B cell (primary cell): Measurements from ENCODE around the gene PLA2G10. TPM values are rescaled to one million over a fixed set of nuclear protein-coding genes. Genes with fewer than 3 reads are reported as not detected.

Experiments used
- ATAC-seq: fragments of 200-7000 bp; cut with Tn5 transposase; one replicate; pipeline ENCODE4 v1.10.0; 2021; ENCODE audit warnings: low read depth, mild to moderate bottlenecking, moderate number of reproducible peaks, moderate library complexity
- CTCF ChIA-PET: fragments of 350-600 bp; sonication (Branson Sonifier 250); formaldehyde crosslinking; loops from one replicate; lab custom pipeline; 2021; ENCODE audit warnings: antibody characterized with exemption, inconsistent platforms; lab: Charles Lee
- POLR2A ChIA-PET: fragments of 350-600 bp; sonication (Branson Sonifier 250); formaldehyde crosslinking; loops from one replicate; lab custom pipeline; 2021; ENCODE audit warnings: antibody characterized with exemption; lab: Charles Lee
- DNase-seq: peaks from one replicate; pipeline ENCODE4 v3.0.0; 2013
- H2AFZ ChIP-seq: 2 replicates; pipeline ENCODE4 v1.6.1; 2012; ENCODE audit warnings: mild to moderate bottlenecking, low read depth, low read length; ENCODE audit not compliant: insufficient read depth, poor library complexity, severe bottlenecking
- H3K27ac ChIP-seq, 2 donors: 1 replicate in 1 of 2; 2 replicates in 1 of 2; pipeline ENCODE4 v1.5.1; 2012 to 2013; ENCODE audit warnings: low read length in 2 of 2, mild to moderate bottlenecking in 2 of 2, moderate library complexity in 1 of 2
- H3K27me3 ChIP-seq, 4 experiments: fragments of 200-600 bp in 1 of 4; sonication (generic) in 1 of 4; replicated peaks in 1 of 4; 1 replicate in 2 of 4; 2 replicates in 2 of 4; pipeline versions ENCODE4 v1.6.1 to v1.7.0; 2013 to 2016; ENCODE audit warnings: low read length in 3 of 4, mild to moderate bottlenecking in 2 of 4, mixed read lengths in 1 of 4, moderate library complexity in 1 of 4; ENCODE audit not compliant: insufficient read depth in 4 of 4, control insufficient read depth in 3 of 4; ENCODE audit errors: control extremely low read depth in 1 of 4
- H3K36me3 ChIP-seq, 2 experiments: replicated peaks in 1 of 2; 1 replicate in 1 of 2; 2 replicates in 1 of 2; pipeline versions ENCODE4 v1.6.1 to v1.7.1; 2013; ENCODE audit warnings: low read length in 1 of 2; ENCODE audit not compliant: insufficient read depth in 2 of 2, control insufficient read depth in 1 of 2; ENCODE audit errors: control extremely low read depth in 1 of 2, extremely low read depth in 1 of 2
- H3K4me1 ChIP-seq, 2 donors: fragments of 200-600 bp in 1 of 2; sonication (generic) in 1 of 2; 1 replicate in 1 of 2; 2 replicates in 1 of 2; pipeline versions ENCODE4 v1.5.1 to v1.6.1; 2013 to 2017; ENCODE audit warnings: low read length in 2 of 2; ENCODE audit not compliant: control insufficient read depth in 2 of 2, insufficient read depth in 2 of 2
- H3K4me2 ChIP-seq: replicated peaks from 2 replicates; pipeline ENCODE3; 2012; ENCODE audit warnings: mild to moderate bottlenecking, low read depth, low read length; ENCODE audit not compliant: poor library complexity, severe bottlenecking
- H3K4me3 ChIP-seq, 5 experiments: fragments of 200-600 bp in 1 of 5; sonication (generic) in 1 of 5; 1 replicate in 3 of 5; 2 replicates in 2 of 5; pipeline versions ENCODE4 v1.5.1 to v1.7.0; 2011 to 2016; ENCODE audit warnings: low read length in 4 of 5, mild to moderate bottlenecking in 4 of 5, low read depth in 2 of 5, control low read depth in 1 of 5, moderate library complexity in 1 of 5; ENCODE audit not compliant: insufficient read depth in 1 of 5; ENCODE audit errors: control extremely low read depth in 1 of 5, extremely low read depth in 1 of 5
- H3K79me2 ChIP-seq: fragments of 200-600 bp; sonication (generic); one replicate; pipeline ENCODE4 v1.6.0; 2016; ENCODE audit warnings: low read length; ENCODE audit not compliant: control insufficient read depth, insufficient read depth
- H3K9ac ChIP-seq: fragments of 200-600 bp; sonication (generic); 2 replicates; pipeline ENCODE4 v1.6.1; 2017; ENCODE audit warnings: mild to moderate bottlenecking, low read length, moderate library complexity
- H3K9me3 ChIP-seq, 3 donors: one replicate each; pipeline versions ENCODE4 v1.6.1 to v1.7.1; 2013; ENCODE audit warnings: low read length in 2 of 3; ENCODE audit not compliant: control insufficient read depth in 2 of 3, insufficient read depth in 1 of 3; ENCODE audit errors: control extremely low read depth in 1 of 3
- H4K20me1 ChIP-seq: 2 replicates; pipeline ENCODE4 v1.6.0; 2012; ENCODE audit warnings: mild to moderate bottlenecking, low read length; ENCODE audit not compliant: insufficient read depth, control insufficient read depth, poor library complexity, severe bottlenecking
- H3K27ac Mint-ChIP-seq: one replicate; pipeline ENCODE4 v1.8.0; 2021; ENCODE audit warnings: mixed read lengths
- H3K27me3 Mint-ChIP-seq: one replicate; pipeline ENCODE4 v1.8.0; 2021; ENCODE audit warnings: mixed read lengths
- H3K4me1 Mint-ChIP-seq: one replicate; pipeline ENCODE4 v1.8.0; 2021; ENCODE audit warnings: mixed read lengths
- H3K4me3 Mint-ChIP-seq: one replicate; pipeline ENCODE4 v1.8.0; 2021; ENCODE audit warnings: mixed read lengths
- H3K9me3 Mint-ChIP-seq: one replicate; pipeline ENCODE4 v1.8.0; 2022; ENCODE audit warnings: mixed read lengths; ENCODE audit not compliant: insufficient read depth
- EZH2 ChIP-seq: IDR thresholded peaks from 2 replicates; pipeline ENCODE4 v1.6.1; 2012; ENCODE audit warnings: borderline replicate concordance, low read depth, mild to moderate bottlenecking, moderate library complexity, low read length; ENCODE audit not compliant: insufficient read depth, poor library complexity, severe bottlenecking
- WGBS: methylation state at CpG from one replicate; pipeline ENCODE4 v1.1.5; 2013; ENCODE audit warnings: missing lambda C conversion rate; ENCODE audit not compliant: insufficient coverage; 5-methylcytosine and 5-hydroxymethylcytosine counted together
- intact Hi-C: fragments of 100-400 bp; cut with micrococcal nuclease; formaldehyde crosslinking; loops from one replicate; pipeline ENCODE4 v1.10.0; 2022
- polyA plus RNA-seq: library from polyadenylated mRNA; depleted of rRNA; stranded (reverse); fragments of >200 nt; gene quantifications from 2 replicates; pipeline ENCODE4 v1.2.3, GENCODE V29; 2012
- total RNA-seq, 2 donors: library from RNA; stranded (reverse); fragments of 120-200 nt in 1 of 2; gene quantifications; 1 replicate in 1 of 2; 2 replicates in 1 of 2; pipeline versions ENCODE4 v1.2.3 to v1.2.4, GENCODE V29; 2013 to 2022
- TF ChIP-seq, protein P1 (sequence below): fragments of 200-600 bp; IDR thresholded peaks from one replicate; pipeline ENCODE4 v1.8.0; 2022; ENCODE audit warnings: antibody characterized with exemption, mild to moderate bottlenecking

The PLA2G10 gene
- total and polyA plus RNA-seq, 2 donors (not counting 1 experiment from before 2014, with no cell fraction given), result not detected

DNA sequence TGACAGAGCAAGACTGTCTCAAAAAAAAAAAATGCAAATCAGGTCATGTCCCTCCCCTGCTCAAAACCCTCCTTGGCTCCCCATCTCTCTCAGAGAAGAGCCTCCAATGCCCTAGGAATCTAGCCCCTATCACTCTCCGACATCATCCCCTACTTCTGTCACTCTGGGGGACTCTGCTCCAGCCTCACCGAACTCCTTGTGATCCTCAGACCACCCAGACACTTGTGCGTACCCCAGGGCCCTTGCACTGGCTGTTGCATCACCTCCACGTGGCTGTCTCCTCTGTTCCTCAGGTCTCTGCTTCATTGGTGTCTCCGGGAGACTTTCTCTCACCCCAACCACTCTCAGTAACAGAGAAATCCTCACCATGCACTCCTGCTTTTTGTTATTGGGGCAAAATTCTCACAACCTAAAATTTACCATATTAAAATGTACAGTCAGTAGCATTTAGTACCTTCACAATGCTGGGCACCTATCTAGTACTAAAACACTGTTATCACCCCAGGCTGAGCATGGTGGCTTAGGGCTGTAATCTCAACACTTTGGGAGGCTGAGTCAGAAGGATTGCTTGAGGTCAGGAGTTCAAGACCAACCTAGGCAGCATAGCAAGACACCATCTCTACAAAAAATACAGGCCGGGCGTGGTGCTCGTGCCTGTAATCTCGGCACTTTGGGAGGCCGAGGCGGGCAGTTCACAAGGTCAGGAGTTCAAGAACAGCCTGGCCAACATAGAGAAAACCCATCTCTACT lies 15.2 kb downstream of the PLA2G10 start:
- no peaks in the 10 kb centered on the region for H3K79me2 ChIP-seq
- no peaks in the 10 kb centered on the region for H4K20me1 ChIP-seq
- Mint-ChIP-seq H3K4me1 (peaks cover 1% of the 10 kb centered on the region), H3K27ac (no peak overlapping the region), H3K4me3 (no peak overlapping the region), H3K27me3 (peaks cover 6% of the 10 kb centered on the region), H3K9me3 (no peaks in the 10 kb centered on the region)
- no peak overlapping the region for H3K4me3 ChIP-seq
- ChIA-PET POLR2A (no interaction called here), CTCF (no interaction called here)
- DNase-seq (no peak), ATAC-seq (no peak)
- H3K27ac ChIP-seq, result no peak overlapping the region
- TF ChIP-seq EZH2, result no peak
- TF ChIP-seq, protein P1, sequence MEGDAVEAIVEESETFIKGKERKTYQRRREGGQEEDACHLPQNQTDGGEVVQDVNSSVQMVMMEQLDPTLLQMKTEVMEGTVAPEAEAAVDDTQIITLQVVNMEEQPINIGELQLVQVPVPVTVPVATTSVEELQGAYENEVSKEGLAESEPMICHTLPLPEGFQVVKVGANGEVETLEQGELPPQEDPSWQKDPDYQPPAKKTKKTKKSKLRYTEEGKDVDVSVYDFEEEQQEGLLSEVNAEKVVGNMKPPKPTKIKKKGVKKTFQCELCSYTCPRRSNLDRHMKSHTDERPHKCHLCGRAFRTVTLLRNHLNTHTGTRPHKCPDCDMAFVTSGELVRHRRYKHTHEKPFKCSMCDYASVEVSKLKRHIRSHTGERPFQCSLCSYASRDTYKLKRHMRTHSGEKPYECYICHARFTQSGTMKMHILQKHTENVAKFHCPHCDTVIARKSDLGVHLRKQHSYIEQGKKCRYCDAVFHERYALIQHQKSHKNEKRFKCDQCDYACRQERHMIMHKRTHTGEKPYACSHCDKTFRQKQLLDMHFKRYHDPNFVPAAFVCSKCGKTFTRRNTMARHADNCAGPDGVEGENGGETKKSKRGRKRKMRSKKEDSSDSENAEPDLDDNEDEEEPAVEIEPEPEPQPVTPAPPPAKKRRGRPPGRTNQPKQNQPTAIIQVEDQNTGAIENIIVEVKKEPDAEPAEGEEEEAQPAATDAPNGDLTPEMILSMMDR, result no peak
- peaks cover 0 to 4% (median 0%) of the 10 kb centered on the region in 3 donors for H3K9me3 ChIP-seq
- H3K9ac ChIP-seq, result no peak overlapping the region
- H3K4me1 ChIP-seq, result no peaks in the 10 kb centered on the region
- H3K4me2 ChIP-seq, result no peak overlapping the region
- WGBS, result 79% methylated on average over 11 of the region's 11 CpGs
- H3K27me3 ChIP-seq, result no peaks in the 10 kb centered on the region
- no peaks in the 10 kb centered on the region for H3K36me3 ChIP-seq
- H2AFZ ChIP-seq, result no peak overlapping the region
- intact Hi-C loops, result no loop called here

DNA sequence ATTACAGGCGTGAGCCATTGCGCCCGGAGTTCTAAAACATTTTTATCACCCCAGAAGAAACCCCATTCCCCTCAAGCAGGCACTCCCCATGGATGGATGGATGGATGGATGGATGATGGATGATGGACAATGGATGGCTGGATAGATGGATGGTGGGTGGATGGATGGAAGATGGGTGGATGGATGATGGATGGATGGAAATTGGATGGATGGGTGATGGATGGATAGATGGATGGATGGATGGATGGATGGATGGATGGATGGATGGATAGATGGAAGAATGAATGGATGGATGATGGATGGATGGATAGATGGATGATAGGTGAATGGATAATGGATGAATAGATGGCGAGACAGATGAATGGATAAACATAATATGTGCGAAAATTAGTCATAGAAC lies 16.5 kb downstream of the PLA2G10 start:
- H3K4me2 ChIP-seq, result no peak overlapping the region
- WGBS, result 80% methylated on average over 2 of the region's 5 CpGs

More for the DNA sequence above, 16.5 kb downstream of the PLA2G10 start:
- Histone ChIP-seq H3K79me2 (no peaks in the 10 kb centered on the region), H3K36me3 (no peaks in the 10 kb centered on the region), H3K9ac (no peak overlapping the region), H3K27me3 (no peaks in the 10 kb centered on the region), H3K4me3 (no peak overlapping the region), H3K4me1 (peaks cover 4 to 8% of the 10 kb centered on the region in 2 donors), H3K9me3 (peaks cover 0 to 4% (median 0%) of the 10 kb centered on the region in 3 donors), H3K27ac (no peak overlapping the region), H2AFZ (no peak overlapping the region), H4K20me1 (no peaks in the 10 kb centered on the region)
- ChIA-PET CTCF (no interaction called here), POLR2A (no interaction called here)
- DNase-seq (no peak), ATAC-seq (no peak)
- no peak overlapping the region for H3K4me3 Mint-ChIP-seq
- intact Hi-C loops, result no loop called here
- TF ChIP-seq, protein P1, result no peak
- no peak for TF ChIP-seq EZH2
- H3K27ac Mint-ChIP-seq, result no peak overlapping the region
- peaks cover 6% of the 10 kb centered on the region for H3K4me1 Mint-ChIP-seq
- no peaks in the 10 kb centered on the region for H3K9me3 Mint-ChIP-seq
- H3K27me3 Mint-ChIP-seq, result peaks cover 6% of the 10 kb centered on the region
